ENCODE results near the gene KCNK1.

The KCNK1 gene

GRCh38 chr1:233635765-233636502 lies 22.0 kb downstream of the KCNK1 start:
- no peak for DNase-seq

GRCh38 chr1:233636503-233636877 lies 22.6 kb downstream of the KCNK1 start:
- no peak for DNase-seq

GRCh38 chr1:233638513-233638912 lies 24.6 kb downstream of the KCNK1 start:
- peak in 1 of 51 donors; percentile 55 for DNase-seq

- no peak for DNase-seq
These were observed 25.7 kb downstream of the KCNK1 start for GRCh38 chr1:233639611-233640010.

GRCh38 chr1:233640179-233640578 lies 26.3 kb downstream of the KCNK1 start:
- no peak for DNase-seq

GRCh38 chr1:233641029-233641428 lies 27.1 kb downstream of the KCNK1 start:
- no peak for DNase-seq

- no peak for DNase-seq
These were observed 33.2 kb downstream of the KCNK1 start for GRCh38 chr1:233647073-233647472.

- no peak for DNase-seq
These were observed 33.7 kb downstream of the KCNK1 start for GRCh38 chr1:233647636-233648035.

- DNase-seq: no peak
These were observed 37.2 kb downstream of the KCNK1 start for GRCh38 chr1:233651061-233651460.

GRCh38 chr1:233651563-233652233 lies 37.8 kb downstream of the KCNK1 start:
- DNase-seq: no peak

GRCh38 chr1:233652526-233652925 lies 38.6 kb downstream of the KCNK1 start:
- no peak for DNase-seq

GRCh38 chr1:233654658-233655280 lies 40.9 kb downstream of the KCNK1 start:
- no peak for DNase-seq

- DNase-seq: no peak
These were observed 41.4 kb downstream of the KCNK1 start for GRCh38 chr1:233655301-233655740.

- DNase-seq: no peak
These were observed 42.2 kb downstream of the KCNK1 start for GRCh38 chr1:233656032-233656635.

GRCh38 chr1:233656687-233657086 lies 42.8 kb downstream of the KCNK1 start:
- no peak for DNase-seq

GRCh38 chr1:233657466-233657865 lies 43.6 kb downstream of the KCNK1 start:
- no peak for DNase-seq

GRCh38 chr1:233659495-233659894 lies 45.6 kb downstream of the KCNK1 start:
- DNase-seq: no peak

GRCh38 chr1:233661376-233662159 lies 47.7 kb downstream of the KCNK1 start:
- DNase-seq: no peak

- no peak for DNase-seq
These were observed 48.8 kb downstream of the KCNK1 start for GRCh38 chr1:233662575-233663304.

GRCh38 chr1:233664253-233664652 lies 50.3 kb downstream of the KCNK1 start:
- DNase-seq: no peak
